GM13976 (cell line): Measurements from ENCODE around the gene ITGB3.

Experiments used
- DNase-seq: peaks from one replicate; pipeline ENCODE4 v3.0.0; 2012; ENCODE audit warnings: low spot score
- CTCF ChIP-seq: IDR thresholded peaks from 2 replicates; pipeline ENCODE4 v1.5.1; 2012; ENCODE audit warnings: borderline replicate concordance, mild to moderate bottlenecking; ENCODE audit not compliant: insufficient read depth; ENCODE audit errors: extremely low read depth, missing control alignments, control extremely low read depth
- in situ Hi-C: fragments of 300-500 bp; cut with MboI; formaldehyde crosslinking; loops from one replicate; pipeline ENCODE4 v1.12.0; 2022; ENCODE audit warnings: low sequenced_read_pairs, mixed read lengths, inconsistent platforms; ENCODE audit not compliant: unreplicated experiment

ITGB3 gene

GRCh38 chr17:47235506-47235905, 18.1 kb upstream of the ITGB3 start:
- DNase-seq: no peak
- in situ Hi-C loops: loop anchor here (10.0 kb wide), 1 partner anchor 379 kb away; no protein-coding TSS in a partner anchor
- no peak for TF ChIP-seq CTCF

- in situ Hi-C loops: loop anchor here (10.0 kb wide), 1 partner anchor 379 kb away; no protein-coding TSS in a partner anchor
- no peak for TF ChIP-seq CTCF
- no peak for DNase-seq
Measured at GRCh38 chr17:47235923-47236322, 17.7 kb upstream of the ITGB3 start.

- DNase-seq: no peak
- in situ Hi-C loops: loop anchor here (10.0 kb wide), 1 partner anchor 377 kb away; no protein-coding TSS in a partner anchor
- no peak for TF ChIP-seq CTCF
Measured at GRCh38 chr17:47237841-47238240, 15.8 kb upstream of the ITGB3 start.

- DNase-seq: no peak
- no peak for TF ChIP-seq CTCF
- in situ Hi-C loops: loop anchor here (10.0 kb wide), 1 partner anchor 376 kb away; no protein-coding TSS in a partner anchor
Measured at GRCh38 chr17:47238321-47239010, 15.2 kb upstream of the ITGB3 start.

- in situ Hi-C loops: loop anchor here (10.0 kb wide), 1 partner anchor 375 kb away; no protein-coding TSS in a partner anchor
- no peak for DNase-seq
- no peak for TF ChIP-seq CTCF
Measured at GRCh38 chr17:47239619-47239966, 14.0 kb upstream of the ITGB3 start.

- DNase-seq: no peak
- no peak for TF ChIP-seq CTCF
- in situ Hi-C loops: loop anchor here (10.0 kb wide), 1 partner anchor 375 kb away; no protein-coding TSS in a partner anchor
Measured at GRCh38 chr17:47239967-47240651, 13.5 kb upstream of the ITGB3 start.

GRCh38 chr17:47240806-47241205, 12.8 kb upstream of the ITGB3 start:
- DNase-seq: no peak
- in situ Hi-C loops: no loop called here
- no peak for TF ChIP-seq CTCF
